RWPE1 (cell line): ENCODE results near the gene CD59.

Experiments
- CTCF ChIA-PET: fragments of 350-600 bp; sonication (Branson Sonifier 250); formaldehyde crosslinking; extraction: SDS; loops from one replicate; lab custom pipeline; 2021; lab: Yijun Ruan, JAX
- POLR2A ChIA-PET: fragments of 400-600 bp; formaldehyde crosslinking; extraction: SDS; loops from one replicate; lab custom pipeline; 2020; ENCODE audit warnings: antibody characterized with exemption; ENCODE audit not compliant: low non-redundant PET; lab: Yijun Ruan, JAX
- DNase-seq: peaks from one replicate; pipeline ENCODE4 v3.0.0; 2012; ENCODE audit warnings: low spot score
- H3K27ac ChIP-seq: fragments of 450-650 bp; 2 replicates; pipeline ENCODE4 v1.5.1; 2017
- TF ChIP-seq, protein P1 (sequence below): fragments of 450-650 bp; conservative IDR thresholded peaks from 2 replicates; pipeline ENCODE4 v1.5.1; 2017; ENCODE audit warnings: low read depth, mild to moderate bottlenecking

CD59 gene

DNA sequence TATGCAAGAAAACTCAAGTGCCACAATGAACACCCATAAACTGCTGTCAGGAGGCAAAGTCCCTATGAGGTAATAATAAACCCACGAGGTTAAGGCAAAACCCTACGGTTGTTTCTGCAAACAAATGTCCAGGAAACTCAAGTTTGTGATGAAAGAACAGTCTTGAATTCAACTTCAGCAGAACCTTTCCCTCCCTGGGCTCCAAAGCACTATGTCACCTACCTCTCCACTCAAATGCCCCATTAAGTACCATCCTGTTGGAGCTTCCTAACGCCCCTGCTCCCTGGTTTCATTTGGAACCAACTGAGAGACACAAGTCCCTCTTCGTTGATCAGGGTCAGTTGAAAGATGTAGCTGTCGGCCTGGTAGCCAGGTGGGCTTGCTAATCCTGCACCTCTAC lies 33.0 kb downstream of the CD59 start:
- TF ChIP-seq, protein P1, sequence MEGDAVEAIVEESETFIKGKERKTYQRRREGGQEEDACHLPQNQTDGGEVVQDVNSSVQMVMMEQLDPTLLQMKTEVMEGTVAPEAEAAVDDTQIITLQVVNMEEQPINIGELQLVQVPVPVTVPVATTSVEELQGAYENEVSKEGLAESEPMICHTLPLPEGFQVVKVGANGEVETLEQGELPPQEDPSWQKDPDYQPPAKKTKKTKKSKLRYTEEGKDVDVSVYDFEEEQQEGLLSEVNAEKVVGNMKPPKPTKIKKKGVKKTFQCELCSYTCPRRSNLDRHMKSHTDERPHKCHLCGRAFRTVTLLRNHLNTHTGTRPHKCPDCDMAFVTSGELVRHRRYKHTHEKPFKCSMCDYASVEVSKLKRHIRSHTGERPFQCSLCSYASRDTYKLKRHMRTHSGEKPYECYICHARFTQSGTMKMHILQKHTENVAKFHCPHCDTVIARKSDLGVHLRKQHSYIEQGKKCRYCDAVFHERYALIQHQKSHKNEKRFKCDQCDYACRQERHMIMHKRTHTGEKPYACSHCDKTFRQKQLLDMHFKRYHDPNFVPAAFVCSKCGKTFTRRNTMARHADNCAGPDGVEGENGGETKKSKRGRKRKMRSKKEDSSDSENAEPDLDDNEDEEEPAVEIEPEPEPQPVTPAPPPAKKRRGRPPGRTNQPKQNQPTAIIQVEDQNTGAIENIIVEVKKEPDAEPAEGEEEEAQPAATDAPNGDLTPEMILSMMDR, result no peak
- DNase-seq, result no peak
- POLR2A ChIA-PET, result no interaction called here
- peak overlapping the region; percentile 85 for H3K27ac ChIP-seq
- CTCF ChIA-PET, result no interaction called here

DNA sequence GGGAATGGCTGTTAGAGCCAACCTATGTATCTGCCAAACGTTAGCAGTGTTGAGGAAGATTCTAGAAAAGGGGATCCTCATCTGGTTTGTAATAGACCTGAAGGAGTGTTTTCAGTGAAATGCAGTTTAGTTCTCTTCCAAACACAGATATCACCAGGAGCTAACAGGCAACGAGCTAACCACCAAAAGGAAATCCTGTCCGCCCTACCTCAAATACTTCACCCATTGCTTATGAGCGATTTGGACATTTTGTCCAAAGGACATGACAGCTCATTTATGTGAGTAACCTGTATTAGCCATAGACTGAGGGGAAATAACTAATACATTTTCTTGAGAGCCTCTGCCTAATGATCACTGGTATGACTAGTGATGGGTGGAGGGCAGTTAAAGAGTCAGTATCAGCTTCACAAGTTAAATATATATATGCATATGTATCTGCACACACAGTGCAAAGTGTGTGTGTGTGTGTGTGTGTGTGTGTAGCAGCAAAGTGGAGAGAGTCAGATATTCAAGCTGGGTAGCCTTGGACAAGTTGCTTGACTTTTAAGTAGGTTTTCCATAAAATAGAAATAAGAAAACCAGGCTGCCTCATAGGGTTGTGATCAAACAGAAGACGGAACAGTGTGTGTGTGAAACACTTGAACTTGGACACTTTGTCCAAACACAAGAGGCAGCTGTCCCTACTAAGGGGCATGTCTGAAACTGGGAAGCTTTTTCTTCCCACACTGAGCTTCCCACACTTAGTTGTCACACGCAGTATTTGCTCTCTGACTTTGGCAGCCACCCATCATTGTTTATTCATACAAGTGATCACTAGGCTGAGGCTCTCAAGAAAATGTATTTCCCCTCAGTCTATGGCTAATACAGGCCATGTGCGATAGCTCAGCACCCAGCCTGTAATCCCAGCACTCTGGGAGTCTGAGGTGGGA lies 34.7 kb downstream of the CD59 start:
- H3K27ac ChIP-seq, result peak overlapping the region; percentile 90
- POLR2A ChIA-PET, result no interaction called here
- DNase-seq, result no peak
- TF ChIP-seq, protein P1, result no peak
- CTCF ChIA-PET, result interaction anchor here (0.6 to 0.7 kb wide), 4 partner anchors 41 to 823 kb away, joined by 3 to 4 read pairs (median 4); partner anchors contain the start of gene QSER1

DNA sequence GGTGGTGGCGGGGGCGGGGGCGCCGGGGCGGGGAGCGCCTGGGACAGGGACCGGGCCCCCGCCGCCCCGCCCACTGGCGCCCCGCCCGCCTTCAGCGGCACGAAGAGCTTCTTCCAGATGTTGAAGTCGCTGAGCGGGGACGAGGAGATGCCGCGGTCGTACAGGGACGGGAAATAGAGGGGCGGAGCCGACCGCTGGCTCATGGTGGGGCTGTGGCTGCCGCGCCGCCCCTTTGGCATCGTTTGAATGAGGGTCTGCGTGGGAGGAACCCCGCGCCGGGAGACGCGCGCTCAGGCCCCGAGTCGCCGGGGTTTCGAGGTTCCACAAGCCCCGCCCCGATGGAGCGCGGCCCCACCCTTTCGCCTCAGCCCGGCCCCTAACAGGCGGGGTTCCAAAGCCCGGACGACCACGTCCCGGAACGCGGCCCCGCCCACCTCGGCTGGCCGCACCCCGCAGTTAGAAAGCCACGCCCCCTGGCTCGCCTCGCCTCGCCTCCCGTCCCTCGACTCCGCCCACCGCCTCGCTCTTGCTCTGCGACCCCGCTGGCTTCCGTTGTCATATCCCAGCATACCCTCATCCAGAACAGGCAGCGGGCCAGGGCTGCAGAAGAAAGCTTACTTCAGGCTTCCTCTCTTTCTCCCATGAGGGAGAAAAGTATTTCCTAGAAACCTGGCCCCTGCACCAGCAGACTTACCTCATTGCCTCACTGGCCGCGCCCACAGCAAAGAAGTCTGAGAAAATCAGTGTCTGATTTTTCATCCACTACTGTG lies 35.5 kb downstream of the CD59 start, which contains the start of gene C11orf91:
Gene C11orf91 (minus strand): TSS at position 325 of the 770 bp plus-strand sequence. CDS start 86 bp downstream, at position 239.
- TF ChIP-seq, protein P1, result no peak
- ChIA-PET CTCF (interaction anchor here (0.6 to 0.7 kb wide), 2 partner anchors 217 to 808 kb away, joined by 3 to 4 read pairs; partner anchors contain the start of gene QSER1), POLR2A (no interaction called here)
- peak within 1 kb of the TSS; percentile 90 for H3K27ac ChIP-seq
- peak; percentile 90 for DNase-seq

DNA sequence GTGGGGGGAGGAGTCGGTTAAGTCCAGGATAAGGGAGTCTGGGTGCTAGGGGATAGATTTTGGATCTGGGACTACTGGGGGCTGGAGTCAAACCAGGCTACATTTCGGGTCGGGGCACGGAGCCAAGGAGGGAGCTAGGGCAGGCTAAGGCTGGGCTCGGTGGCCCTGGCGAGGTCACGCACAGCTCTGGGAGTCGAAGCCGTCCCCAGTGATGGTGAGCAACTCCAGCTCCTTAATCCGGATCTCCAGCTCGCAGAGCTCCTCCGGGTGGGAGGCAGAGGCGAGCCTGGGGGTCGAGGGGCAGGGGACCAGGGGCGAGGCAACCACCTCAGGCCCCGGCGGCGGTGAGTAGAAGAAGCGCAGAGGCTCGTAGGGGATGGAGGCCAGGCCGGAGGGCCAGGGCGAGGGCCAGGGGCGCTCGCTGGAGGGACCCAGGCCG lies 36.1 kb downstream of the CD59 start:
- ChIA-PET POLR2A (no interaction called here), CTCF (interaction anchor here (0.6 kb wide), 2 partner anchors 216 to 282 kb away, joined by 3 read pairs; no protein-coding TSS in a partner anchor)
- TF ChIP-seq, protein P1, result no peak
- H3K27ac ChIP-seq, result peak overlapping the region; percentile 90
- no peak for DNase-seq

DNA sequence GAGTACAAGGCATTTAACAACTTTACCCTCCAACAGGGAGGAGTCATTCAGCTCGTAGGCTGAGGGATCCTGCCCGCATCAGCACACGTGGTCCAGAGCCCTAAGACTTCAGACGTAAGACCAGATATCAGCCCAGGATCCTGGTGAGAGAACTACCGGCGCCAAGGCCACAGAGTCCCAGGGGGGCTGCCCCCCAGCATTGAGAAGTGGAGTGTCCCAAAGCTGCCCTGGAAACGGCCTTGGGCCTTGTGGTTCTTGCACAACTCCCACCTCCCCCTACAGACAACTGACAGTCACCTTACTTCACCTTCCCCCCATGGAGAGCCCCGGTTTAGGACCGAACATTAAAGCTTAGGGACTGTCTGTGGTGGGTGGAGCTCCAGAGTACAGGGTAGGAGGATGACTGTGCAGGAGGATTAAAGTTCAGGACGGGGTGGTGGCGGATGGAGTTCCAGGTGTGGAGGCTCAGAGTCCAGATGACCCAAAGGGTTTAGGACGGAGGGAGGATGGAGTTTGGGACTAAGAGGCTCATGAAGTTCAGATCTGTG lies 36.6 kb downstream of the CD59 start:
- DNase-seq, result no peak
- H3K27ac ChIP-seq, result peak overlapping the region; percentile 90
- CTCF ChIA-PET, result interaction anchor here (0.6 kb wide), 1 partner anchor 282 kb away, joined by 3 read pairs; no protein-coding TSS in a partner anchor
- TF ChIP-seq, protein P1, result no peak
- POLR2A ChIA-PET, result no interaction called here
